GM21367 (cell line): ENCODE data around the gene CLCN3.
"Not testable (repeated sequence)": the region's sequence is repeated elsewhere in the genome, so short reads cannot be mapped to it uniquely, and the experiment has no call there.

Experiments used
- ATAC-seq: cut with Tn5 transposase; IDR thresholded peaks from one replicate; pipeline ENCODE4 v1.9.1; 2021; ENCODE audit not compliant: unreplicated experiment

Gene CLCN3

GRCh38 chr4:169619958-169620879 lies at the start of gene CLCN3:
CLCN3 (plus strand) TSS chr4:169620578; CDS start chr4:169635929, 15,351 bp downstream.
- ATAC-seq, result peak; percentile 94

GRCh38 chr4:169571012-169571411 lies 49.4 kb upstream of the CLCN3 start:
- ATAC-seq, result not testable (repeated sequence)

DNA sequence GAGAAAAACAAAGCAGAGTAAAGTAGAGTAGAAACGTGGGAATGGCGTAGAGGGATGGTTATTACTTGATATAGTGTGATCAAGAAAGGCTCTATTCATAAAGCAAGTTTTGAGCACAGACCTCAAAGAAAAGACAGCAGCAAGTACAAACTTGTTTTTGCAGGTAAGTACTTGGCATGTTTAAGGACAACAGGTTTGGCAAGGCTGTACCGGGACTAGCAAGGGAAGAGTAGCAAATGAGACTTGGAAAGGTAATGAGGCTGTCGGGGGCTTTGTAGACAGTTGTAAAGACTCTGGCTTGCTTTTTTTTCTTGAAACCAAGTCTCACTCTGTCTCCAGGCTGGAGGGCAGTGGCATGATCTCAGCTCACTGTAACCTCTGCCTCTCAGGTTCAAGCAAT lies 48.9 kb upstream of the CLCN3 start:
- no peak for ATAC-seq

DNA sequence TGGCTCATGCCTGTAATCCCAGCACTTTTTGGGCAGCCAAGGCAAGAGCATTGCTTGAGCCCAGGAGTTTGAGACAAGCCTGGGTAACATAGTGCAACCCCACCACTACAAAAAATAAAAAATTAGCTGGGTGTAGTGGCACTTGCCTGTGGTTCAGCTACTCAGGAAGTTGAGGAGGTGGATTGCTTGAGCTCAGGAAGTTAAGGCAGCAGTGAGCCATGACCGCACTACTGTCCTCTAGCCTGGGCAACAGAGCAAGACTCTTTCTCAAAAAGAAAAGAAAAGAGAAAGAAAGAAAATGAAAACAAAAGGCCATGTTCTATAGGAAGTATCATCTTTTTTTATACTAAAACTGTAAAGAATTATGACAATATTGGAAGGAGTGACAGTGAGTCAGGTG lies 46.5 kb upstream of the CLCN3 start:
- ATAC-seq, result no peak

DNA sequence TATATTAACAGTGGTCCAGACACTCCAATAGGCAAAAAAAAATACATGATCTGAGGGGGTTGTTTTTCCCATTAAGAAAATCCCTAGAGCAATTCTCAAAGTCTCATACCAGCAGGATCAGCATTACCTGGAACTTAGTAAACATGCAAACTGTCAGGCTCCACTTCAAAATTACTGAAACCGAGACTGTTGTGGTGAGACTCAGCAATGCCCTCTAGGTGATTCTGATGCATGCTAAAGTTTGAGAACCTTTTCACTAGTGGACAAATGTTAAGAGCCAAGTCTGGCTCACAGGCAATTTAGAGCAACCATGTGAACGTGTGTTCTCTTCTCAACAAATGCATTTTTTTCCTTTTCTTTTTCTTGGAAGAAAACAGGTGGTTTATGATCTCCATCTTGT lies 38.2 kb upstream of the CLCN3 start:
- ATAC-seq, result peak; percentile 91

DNA sequence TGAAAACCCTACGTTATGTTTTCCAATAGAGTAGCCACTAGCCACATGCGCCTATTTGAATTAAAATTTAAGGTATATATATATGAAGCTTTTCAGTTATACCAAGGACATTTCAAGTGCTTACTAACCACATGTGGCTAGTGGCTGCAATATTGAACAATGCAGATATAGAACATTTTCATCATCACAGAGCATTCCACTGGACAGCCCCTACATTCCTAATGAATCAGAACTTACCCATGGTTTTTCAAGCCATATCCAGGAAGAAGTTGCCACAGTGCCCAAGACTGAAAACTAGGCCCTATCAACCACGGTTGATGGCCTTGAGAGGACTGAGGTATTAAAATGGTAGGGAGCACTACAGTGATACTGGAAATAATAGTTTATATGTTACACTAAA lies 37.7 kb upstream of the CLCN3 start:
- no peak for ATAC-seq

DNA sequence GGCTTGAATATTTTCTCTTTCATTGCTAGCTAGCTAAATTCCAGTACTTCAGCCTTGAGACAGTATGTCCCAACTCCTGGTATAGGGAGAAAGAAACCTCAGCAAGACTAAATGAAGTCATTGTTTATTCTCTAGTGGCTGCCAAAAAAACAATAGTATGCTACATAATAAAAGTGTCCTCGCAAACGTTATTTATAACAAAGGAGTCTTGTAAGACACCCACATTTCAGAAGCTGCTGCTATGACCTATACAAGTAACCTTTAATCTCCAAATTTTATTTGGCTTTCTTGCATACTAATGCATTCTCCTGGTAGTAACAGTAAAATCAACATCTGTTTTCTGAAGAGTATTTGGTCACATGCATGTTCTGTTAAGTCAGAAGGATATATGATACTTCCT lies 36.8 kb upstream of the CLCN3 start:
- no peak for ATAC-seq

GRCh38 chr4:169593050-169593560 lies 27.3 kb upstream of the CLCN3 start:
- no peak for ATAC-seq

DNA sequence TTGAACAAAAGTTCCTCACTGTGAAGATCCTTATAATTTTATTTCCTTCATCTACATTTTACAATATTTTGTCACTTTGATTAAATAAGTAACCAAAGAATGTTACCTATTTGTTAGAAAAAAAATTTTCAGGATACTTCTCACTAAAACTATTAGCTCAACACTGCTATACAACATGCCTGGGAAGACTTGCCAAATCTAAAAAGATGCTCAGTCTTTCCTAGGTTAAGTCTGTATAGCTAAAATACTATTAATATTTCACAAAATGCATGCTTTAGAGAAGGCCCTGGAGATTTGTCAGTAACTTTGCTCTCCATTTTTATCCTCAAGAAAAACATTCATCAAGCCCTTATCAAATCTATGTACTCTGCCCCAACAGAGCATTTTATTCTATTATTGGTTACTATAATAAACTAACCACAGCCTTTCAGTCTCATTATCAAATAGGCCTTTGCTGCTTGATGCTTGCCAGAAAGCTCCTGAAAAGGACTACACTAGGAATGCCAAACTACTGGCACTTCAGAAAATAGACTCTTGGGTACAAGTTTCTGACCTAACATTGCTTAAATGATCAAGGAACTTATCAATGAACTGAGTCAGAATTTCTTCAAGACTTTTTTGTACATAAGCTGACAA lies 25.7 kb upstream of the CLCN3 start:
- ATAC-seq, result no peak

- peak; percentile 63 for ATAC-seq
Measured at GRCh38 chr4:169601016-169601771, 19.2 kb upstream of the CLCN3 start.

- no peak for ATAC-seq
Measured at GRCh38 chr4:169603312-169603711, 17.1 kb upstream of the CLCN3 start.

- no peak for ATAC-seq
Measured at GRCh38 chr4:169604131-169604900, 16.1 kb upstream of the CLCN3 start.

GRCh38 chr4:169604903-169605331 lies 15.5 kb upstream of the CLCN3 start:
- ATAC-seq, result no peak

DNA sequence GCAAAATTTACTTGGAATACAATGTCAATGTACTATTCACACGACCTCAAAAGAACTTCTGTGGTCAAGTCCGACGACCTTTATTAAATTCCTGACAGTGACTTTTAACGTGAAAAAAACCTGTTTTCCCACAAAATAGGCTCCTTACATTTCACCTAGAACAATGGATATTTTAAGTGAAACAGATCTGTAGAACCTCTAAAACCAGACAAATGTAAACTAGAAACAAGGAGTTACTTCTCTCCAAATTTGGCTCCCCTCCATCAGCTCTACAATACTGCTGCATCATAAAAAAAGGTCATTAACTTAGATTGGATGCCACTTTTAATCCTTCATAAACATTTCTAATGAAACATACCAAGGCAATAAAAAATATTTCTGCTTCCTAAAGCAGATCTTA lies 9.2 kb upstream of the CLCN3 start:
- no peak for ATAC-seq

DNA sequence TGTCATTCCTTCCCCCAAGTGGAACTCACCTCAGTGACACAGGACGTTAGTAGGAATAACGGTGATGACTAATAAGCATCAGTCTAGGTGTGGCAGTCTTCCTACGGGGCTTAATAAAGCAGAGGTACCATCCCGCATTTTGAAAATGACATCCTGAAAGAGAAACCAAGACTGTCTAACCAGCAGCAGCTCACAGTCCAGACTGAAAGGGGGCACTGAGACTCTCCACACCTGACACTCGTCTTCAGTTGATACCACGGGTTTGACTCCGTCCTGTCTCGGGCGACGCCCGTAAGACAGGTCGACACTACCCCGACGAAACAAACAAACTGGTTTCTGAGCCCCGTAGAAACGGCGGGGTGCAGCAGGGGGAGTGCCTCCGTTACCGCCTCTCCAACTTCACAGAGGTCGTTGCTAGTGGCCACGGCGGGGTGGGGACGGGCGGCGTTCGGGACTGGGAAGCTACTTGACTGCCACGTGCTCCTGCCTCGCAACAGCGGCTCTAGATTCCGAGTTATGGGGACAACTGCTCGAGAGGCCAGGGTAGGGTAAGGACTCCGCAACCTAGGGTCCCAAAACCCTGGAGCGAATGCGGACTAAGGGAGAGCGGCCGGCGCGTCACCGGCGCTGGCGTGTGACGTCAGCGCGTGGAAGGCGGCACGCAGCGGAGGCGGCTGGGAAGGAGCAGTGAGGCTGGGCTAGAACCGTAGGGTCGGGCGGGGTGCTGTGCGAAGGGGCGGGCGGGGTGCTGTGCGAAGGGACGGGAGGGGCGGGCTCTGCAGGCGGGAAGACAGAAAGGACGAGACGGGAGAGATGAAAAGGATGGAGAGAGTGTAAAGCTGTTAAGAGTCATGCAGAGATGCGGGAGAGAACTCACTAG lies 8.1 kb upstream of the CLCN3 start, which contains the start of gene NEK1:
Gene NEK1, minus strand, starts transcription at position 593 of the 880 bp plus-strand sequence. CDS start 9,953 bp downstream, outside the sequence.
- peak; percentile 91 for ATAC-seq

DNA sequence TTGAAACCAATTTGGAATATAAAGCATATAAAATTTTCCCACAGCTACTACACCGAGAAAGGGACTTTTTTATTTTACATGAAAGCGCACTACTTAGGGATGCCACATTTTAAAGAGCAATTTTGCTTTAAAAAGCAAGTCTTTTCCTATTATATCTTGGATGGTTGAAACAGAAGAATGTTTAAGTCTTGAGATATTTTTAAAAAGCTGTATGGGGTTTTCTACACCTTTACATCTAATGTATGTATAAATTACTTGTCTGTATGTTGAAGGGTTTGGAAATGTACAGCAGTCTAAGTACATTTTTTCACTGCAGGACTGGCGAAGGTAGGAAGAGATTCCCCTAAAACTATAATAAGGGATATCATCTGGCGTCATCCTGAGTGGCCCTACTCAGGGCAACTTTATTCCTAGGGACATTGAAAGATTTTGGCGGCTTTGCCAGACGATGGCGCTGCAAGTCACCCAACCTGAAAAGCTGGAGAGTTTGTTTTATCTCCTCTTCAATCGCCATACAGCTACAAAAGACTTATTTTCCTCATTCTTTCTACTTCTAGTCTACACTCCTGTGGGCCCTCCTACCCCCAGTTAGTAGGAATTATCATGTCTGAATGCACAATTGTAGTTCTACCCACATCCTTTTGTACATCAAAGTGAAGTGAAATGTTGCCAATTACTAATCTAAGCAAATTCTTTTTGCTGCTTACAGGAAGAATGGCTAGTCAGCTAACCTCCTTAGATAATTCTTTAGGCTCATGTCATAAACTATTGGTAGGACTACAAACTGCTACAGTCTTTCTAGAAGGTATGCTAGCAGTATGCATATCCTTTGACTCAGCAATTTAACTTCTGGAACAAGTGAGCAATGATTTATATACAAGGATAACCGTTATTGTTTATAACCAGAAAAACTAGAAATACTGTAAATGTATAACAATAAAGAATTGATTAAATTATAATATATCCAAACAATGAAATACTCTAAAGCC lies 7.2 kb upstream of the CLCN3 start:
- peak; percentile 45 for ATAC-seq

GRCh38 chr4:169615467-169616106 lies 4.8 kb upstream of the CLCN3 start:
- ATAC-seq, result no peak

DNA sequence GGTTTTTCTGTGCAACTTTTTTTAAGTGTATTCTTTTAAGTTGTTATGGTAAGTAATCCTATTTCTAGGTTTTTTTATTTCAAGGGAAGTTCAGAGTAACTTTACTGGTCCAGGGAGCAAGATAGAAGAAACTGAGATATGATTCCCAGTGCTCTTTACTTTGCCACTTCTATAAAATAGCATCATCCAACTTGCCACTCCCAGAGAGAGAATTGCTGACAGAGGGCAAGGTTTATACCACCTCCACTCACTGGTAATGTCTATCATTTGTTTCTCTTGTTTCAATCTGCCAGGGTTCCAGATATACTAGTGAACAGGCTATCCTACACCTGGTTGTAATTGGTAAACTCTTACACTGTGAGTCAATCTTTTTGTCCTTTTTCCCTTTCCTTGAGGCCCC lies 3.5 kb upstream of the CLCN3 start:
- ATAC-seq, result no peak
